Measurements from ENCODE around the gene COL8A1.
"Not testable (repeated sequence)": the region's sequence is repeated elsewhere in the genome, so short reads cannot be mapped to it uniquely, and the experiment has no call there.

COL8A1 gene

DNA sequence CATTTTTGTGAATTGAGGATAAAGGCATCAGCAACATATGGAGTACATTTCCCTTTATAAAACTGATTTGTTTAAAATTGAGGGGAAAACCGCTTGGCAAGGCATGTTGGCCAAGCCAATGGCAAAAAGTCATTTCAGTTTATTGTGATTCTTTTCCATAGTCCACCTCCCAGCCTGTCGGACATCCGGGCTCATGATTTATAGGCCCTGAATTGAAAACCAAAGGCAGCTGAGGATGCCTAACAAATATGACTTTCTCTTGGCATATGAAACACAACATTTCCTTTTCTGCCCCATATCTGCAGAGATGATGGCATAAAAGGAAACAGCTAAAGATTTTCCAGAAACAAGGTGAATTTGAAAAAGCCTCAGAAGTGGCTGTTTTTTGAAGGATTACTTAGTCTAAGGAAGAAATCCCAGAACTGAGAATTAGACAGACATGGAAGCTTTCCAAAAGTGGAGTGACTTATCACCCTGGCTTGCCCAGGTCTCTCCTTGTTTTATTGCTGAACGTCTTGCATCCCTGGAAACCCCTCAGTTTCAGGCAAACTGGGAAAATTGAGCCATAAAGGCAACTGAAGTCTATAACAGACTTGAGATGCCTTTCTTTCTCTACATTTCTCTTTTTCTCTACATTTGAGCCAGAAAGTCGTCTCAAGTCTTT is 74.0 kb downstream of the COL8A1 start:
- DNase-seq, result no peak

DNA sequence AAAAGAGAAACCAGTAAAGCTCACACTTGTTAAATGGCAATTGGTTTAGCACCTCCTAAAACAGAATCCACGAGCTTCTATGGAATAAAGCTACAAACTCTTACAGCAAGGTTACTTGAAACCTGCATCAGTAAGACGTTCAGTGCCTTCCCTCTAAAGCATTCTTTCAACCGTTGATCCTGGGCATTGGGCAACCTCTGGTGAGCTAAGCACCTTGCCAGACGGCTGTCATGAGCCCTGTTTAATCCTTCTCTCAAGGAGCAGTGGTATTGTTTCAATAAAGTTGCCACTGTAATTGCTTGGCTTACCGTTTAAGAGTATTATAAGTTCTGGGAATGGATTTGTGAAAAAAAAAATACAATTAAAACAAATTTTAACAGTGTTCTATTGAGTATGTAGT is 75.0 kb downstream of the COL8A1 start:
- no peak for DNase-seq

DNA sequence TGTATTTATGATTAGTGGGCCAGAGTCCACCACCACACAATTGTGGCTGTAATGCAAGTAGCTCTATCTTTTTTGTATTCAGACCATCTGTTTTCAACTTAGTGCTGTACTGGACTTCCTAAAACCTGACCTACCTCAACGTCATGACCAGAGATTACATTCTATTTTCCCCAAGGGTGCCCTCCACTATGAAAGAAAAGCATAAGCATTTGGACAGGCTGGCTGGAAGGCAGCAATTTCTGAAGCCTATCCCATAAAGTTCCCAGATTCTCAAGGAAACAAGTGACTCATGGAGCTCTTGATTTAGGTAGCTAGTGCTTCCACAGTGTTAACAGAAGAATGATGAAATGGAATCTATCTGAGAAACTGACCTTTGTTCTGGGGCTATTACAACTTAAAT is 75.8 kb downstream of the COL8A1 start:
- no peak for DNase-seq

DNA sequence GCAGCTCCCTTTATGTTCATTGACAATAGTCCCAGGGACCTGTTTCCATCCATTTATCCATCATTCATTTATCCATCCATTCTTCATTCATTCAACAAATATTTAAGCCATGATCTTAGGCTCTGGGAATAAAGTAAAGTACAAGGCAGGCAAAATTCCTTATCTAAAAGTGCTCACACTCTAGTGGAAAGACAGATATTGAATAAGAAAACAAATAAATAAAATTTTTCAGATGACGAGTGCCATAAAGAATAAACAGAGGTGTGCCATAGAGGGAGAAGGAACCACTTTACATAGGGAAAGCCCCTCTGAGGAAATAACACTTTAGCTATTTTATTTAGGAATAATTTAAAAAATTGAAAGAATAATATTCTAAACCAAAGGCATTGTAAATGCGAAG is 76.2 kb downstream of the COL8A1 start:
- no peak for DNase-seq

DNA sequence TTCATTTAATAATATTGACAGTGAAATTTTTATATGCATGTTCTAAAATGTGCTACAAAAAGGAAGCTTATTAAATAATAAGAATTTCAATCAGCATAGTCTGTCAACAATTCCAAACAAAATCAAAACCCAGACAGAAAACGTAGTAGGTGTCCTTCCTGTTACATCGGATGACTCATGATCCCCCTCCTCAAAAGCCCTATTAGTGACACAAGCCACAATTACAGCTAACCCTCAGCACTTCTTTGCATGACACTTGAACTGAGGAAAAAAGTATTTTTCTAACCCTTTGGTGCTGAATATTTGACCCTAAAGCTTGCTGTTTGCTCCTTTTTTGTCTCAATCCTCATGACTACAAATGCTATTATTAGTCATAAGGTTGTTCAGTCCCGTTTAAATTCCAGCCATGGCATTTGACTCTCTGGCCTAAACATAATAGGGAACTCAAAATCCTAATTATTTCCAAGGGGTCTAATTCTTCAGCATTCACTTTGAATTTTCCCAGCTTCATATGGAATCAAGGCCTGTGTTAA is 78.1 kb downstream of the COL8A1 start:
- DNase-seq, result no peak

DNA sequence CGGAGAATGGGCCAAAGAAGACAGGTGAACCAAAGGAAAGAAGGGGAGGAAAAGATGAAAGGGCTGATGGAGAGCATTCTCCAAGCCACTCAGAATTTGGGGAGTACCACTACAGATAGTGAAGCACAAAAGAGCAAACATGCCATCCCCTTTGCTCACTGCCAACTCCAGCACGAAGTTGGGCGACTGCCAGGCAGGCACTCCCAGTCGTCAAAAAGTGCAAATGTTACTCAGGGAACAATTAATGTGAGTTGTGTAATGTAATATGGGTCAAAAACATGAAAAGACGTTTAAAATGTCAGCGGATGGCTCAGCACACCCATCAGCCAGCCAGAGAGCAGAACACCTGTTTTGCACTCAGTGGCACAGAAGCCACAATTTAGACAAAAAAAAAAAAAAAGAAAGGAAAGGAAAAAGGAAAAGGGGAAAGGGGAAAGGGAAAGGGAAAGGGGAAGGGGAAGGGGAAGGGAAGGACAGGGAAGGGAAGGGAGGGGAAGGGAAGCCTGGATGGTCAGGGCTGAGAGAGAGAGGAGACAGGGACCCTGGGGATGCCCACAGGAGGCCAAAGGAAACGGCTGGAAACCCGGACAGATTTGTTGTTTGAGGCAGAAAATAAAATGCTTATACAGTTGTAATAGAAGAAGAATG is 82.7 kb downstream of the COL8A1 start:
- no peak for DNase-seq

DNA sequence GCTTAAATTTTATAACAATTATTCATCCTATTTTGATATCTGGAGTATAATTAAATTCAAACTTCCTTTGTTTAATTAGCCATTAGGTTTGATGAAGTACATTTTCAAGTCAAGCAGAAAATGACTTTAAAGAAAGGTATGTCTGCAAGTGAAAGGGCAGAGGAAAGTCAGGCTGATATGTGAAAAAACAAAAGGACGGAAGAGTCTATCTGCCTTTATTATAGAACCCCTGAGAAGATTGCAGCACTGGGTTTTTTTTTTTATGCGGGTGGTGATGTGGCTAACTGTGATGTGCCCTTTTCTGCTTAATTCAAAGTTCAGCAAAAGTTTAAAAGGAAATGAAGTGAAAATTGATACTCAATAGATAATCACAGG is 83.2 kb downstream of the COL8A1 start:
- DNase-seq, result no peak

DNA sequence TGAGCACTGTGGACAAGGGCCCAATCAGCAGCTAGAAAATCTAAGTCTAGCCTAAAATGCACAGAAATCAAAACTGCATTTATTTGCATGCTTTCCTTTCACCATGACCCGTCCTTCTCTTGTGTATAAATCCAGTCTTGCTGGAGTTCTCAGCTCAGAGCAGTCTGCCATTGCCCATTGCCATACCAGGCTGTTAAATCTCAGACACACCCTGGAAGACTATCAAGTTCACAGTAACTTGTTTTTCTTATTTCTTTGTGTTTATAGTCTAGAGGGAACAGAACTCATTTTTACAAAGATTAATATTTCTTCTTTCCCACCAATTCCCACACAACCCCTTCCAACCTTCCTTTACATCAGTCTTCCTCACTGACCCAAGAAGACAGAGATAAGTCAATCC is 85.9 kb downstream of the COL8A1 start:
- DNase-seq, result no peak

DNA sequence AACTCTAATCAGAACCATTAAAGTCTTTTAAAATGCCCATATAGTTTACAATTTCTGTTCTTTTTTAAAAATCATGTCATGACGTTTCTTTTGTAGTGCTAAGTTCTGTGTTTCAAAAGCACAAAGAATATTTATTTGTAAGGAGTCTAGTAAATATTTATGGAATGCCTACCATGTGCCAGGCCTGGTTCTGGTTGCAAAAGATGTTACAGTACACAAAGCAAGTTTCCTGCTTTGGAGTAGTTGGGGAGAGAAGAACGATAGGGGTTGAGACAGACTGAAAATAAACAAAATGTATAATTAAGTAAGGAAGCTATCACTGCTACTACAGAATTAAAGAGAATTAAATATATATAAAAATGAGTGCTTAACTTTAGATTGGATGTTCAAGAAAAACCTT is 92.5 kb downstream of the COL8A1 start:
- no peak for DNase-seq

DNA sequence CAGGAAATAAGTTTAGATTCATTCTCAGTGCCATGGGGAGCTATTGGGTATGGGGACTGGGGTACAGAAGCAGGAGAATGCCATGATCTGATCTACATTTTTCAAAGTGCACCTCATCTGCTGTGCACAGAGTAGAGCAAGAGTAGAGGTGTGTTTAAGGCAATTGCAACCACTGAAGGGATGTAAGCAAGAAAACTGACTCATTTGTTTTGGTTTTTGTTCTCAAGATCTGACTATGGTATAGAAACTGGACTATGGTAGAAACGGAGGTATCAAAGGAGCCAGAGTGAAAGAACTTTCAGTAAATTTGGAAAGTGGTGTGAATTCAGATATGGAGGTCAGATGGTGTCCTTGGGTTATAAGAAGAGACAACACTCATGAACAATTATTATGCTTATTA is 93.1 kb downstream of the COL8A1 start:
- DNase-seq, result no peak

DNA sequence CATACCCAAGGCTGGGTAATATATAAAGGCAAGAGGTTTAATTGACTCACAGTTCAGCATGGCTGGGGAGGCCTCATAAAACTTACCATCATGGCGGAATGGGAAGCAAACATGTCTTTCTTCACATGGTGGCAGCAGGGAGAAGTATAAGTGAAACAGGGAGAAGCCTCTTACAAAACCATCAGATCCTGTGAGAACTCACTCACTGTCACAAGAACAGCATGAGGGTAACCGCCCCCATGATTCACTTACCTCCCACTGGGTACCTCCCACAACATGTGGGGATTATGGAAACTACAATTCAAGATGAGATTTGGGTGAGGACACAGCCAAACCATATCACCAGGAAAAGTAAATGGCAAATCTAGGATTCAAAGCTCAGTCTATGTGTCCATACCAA is 102.0 kb downstream of the COL8A1 start:
- DNase-seq, result not testable (repeated sequence)

DNA sequence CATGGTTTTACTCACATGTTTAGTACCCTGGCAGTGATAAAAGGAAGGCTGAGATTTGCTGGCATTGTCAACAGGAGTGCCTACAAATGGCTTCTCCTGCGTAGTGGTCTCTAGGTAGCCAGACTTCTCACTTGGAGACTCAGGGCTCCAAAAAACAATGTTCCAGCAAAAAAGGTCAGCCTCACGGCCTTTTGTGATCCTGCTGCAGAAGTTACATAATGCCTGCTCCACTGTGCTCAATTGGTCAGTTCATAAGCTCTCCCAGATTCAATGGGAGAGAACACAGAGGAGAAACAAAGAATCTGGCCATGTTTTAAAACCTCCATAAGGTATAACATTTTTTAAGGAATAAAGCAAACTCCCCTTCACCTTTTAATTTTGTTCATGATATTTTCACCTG is 103.2 kb downstream of the COL8A1 start:
- no peak for DNase-seq

DNA sequence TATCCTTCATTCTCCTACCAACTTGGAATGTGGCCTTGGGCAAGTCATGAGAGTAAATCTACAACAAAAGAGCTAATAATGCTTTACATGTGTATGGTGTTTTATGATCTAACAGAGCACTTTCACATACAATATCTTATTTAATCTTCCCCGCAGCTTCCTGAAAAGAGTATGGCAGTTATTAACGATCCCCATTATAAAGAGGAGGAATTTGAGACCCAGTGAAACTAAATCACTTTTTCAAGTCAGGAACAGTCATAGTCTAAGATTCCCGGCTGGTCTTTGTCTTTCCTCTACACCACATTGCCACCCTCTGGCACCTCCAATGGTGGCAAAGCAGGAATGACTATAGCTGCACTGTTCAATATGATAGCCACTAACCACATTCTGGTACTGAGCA is 109.5 kb downstream of the COL8A1 start:
- DNase-seq, result no peak

DNA sequence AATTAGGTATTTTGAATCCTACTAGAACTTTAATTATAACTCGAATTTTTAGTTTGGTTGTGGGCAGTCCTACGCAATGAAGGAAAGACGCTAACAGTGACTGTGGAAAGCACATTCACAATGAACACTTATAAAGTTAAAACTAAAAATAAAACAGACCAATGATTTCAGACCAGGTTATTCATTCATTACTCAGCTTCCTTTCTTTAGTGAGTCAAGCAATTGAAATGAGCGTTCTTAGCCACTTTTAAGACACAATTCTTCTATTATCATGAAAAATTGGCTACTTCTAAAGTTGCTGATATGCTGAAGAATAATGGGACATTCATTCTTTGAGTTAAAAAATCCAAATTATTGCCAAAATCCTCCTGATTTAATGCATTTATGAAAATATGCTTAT is 113.3 kb downstream of the COL8A1 start:
- no peak for DNase-seq

DNA sequence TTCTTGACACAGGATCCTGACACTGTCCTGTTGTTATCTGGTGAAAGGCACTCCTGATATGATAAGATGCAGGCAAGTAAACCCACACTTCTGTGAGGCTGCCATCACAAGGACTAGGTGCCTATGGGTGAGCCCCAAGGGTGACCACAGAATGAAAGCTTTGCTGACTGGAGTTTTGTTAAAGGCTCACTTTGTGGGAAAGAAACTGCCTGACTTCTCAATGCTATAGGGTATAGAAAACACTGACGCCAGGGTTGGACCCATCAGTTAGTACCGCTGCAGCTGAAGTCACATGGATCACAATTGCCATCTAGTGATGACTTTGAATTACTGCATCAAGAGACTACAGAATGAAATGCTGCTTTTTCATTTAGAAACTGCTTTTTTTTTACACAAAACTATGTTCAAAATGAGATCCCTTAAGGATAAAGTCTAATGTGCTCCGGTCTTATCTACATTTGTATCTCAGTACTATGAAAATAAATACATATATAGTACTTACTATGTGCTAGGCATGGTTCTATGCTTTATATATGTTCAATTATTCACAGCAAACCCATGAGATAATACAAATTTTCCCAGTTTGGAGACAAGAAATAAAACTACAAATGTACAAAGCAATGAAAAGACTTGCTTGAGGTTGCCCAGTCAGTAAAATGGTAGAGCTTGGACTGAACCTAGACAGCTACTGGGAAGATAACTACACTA is 115.0 kb downstream of the COL8A1 start:
- DNase-seq, result no peak

DNA sequence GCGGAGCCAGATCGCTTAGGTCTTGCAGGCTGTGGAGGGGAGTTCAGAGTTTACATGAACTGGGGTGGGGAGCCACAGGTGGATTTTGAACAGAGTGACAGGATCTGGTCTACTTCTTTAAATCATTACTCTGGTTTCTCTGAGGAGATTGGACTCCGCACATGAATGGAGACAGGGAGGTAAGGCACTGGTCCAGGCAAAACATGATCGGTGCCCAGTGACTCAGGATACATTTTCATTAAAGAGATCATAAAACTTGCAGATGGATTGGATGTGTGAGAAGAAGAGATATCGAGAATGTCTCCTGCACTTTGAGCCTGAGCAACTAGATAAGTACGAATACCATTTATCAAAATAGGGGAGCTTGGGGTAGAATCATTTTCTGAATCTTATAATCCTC is 117.4 kb downstream of the COL8A1 start:
- no peak for DNase-seq

DNA sequence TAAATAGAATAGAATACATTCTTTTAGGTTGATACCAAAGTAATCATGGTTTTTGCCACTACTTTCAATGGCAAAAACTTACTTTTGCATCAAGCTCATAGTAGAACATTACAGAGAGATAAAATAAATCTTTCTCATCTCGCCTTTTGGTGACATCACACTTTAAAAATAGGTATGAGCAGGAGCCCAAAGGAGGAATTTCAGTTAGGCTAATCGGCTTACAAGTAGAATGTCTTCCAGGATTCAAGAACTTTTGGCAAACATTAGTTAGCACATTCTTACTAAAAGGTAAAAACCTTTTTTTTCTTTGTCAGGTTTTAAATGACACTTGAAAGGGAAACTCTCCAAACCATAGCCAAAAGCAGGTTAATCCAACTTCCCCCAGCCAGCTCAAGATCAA is 119.6 kb downstream of the COL8A1 start:
- no peak for DNase-seq

DNA sequence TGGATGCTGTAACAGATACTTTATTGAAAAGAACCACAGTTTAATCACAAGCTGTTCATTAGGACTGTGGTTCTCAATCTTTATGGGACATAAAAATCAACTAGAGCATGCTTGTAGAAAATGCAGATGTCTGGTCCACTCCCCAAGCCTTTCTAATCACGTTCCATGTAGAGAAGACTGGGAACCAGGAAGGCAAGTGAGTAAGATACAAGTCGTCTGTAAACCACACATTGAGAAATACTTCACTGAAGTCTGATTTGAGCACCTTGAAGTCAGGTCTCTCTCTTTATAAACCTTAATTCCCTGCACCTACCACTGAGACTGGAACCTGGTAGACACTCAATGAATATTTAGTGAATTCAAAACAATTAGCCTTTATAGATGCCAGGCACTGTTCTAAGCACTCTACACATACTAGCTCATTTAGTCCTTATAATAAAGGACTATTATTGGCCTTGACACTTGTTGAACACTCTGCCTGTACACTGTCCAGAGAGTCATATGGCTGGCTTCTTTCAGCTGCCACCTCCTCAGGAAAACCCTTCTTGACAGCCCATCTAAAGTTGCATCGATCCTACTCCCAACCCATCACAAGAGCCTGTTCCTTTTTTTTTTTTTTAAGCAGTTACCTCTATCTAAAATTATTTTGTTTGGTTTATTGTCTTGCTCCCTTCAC is 120.2 kb downstream of the COL8A1 start:
- DNase-seq, result no peak

DNA sequence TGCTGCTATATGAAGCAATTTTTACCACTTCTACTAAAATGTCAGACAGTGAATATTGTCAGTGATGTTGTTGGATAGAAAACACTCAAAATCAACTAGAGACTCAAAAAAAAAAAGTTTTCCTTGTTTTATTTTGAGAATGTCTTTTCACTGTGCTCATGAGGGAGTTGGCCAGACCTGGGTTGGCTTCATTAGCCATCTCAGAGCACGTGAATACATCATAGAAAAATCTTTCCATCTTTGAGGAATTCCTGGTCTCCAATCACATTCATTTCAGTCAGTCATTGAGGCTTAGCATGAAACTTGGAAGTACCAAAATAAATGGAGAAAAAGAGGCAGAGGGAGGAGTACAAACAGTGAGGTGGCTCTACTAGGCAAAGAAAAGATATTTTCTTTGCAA is 121.6 kb downstream of the COL8A1 start:
- DNase-seq, result no peak

DNA sequence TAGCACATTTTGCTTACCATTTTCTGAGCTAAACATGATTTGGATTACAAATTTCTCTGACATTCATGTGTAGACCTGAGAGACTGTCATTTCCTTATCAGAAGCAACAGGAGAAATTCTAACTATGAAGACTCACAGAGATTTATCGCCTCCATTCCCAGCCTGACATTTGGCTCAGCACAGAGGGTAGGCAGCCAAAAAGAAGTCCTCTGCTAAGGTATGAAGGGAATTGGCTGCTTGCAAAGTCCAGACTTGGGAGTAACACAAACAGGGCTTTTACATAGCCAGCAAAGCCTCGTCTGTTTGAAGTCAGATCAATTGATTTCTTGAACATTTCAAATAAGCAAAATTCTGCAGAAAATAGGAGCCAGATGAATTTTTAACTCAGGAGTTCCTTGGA is 122.2 kb downstream of the COL8A1 start:
- no peak for DNase-seq

DNA sequence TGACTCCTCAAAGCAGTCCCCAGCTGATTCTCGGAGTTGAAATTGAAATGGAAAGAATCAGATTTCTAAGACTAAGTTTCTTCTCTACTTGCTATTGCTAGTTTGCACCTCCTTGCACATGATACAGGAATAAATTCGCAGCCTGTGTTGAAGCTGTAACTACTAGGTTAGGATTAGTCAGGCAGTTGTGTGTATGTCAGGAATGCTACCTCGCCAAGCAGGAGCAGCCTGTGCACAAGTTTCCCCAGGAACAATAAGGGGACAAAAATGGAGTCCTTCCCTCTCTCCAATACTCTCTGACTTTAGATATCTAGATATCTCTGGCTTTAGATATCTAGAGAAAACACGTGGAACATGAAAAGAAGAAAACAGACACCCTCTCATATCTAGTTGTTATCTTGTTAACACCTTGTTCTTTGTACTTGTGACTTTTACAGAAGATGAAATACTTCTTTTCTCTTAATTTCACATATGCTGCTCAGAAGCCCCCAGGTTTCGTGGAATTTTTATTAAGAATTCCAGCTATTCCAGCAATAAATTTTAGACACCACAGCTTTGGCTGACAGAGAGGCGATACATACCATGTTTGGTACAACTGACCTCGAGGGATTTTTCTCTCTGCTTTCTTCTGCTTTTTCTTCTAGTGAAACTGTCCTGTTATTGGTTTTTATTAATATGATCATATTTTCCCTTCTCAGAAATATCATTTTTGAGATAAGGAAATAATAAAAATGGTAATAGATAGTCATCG is 123.2 kb downstream of the COL8A1 start:
- DNase-seq, result no peak

DNA sequence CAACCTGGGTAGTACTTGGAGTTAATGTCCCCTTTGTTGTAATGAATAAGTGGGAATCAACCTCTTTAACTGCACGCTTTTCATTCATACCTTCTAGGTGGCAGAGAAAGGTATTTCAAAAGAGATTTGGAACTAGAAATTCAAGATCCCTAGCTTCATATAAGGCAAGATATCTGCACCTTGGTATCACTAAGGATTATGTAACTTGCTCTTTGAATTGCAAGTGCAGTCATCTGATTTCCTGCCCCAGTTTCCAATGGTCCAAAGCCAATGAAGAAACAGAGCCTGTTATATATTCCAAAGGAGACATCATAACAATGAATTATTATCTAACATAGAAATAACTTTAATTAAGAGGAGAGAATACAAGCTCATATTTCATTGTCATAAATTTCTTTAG is 124.5 kb downstream of the COL8A1 start:
- DNase-seq, result no peak

DNA sequence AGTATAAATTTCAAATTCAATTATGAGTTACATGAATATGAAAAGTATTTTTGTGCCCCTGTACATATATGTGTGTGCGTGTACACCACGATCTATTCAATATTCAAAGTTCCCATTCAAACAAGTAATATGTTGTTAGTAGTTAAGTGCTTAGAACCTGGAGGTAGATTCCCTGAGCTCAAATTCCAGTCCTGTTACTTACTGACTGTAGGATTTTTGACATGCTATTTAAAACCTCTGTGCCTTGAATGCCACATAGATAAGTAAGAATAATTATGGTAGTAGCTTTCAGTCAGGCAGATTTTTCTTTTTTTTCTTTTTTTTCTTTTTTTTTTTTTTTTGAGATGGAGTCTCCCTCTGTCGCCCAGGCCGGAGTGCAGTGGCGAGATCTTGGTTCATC is 126.0 kb downstream of the COL8A1 start:
- no peak for DNase-seq

Measured in CD4-positive, alpha-beta T cell treated with Interleukin-6 for 4 hours (primary cell).